ENCODE results near the gene CASK.
A peak's percentile ranks its signal among the peaks of the same experiment; 100 is the strongest.
"Not testable (repeated sequence)": the region's sequence is repeated elsewhere in the genome, so short reads cannot be mapped to it uniquely, and the experiment has no call there.

Gene CASK

DNA sequence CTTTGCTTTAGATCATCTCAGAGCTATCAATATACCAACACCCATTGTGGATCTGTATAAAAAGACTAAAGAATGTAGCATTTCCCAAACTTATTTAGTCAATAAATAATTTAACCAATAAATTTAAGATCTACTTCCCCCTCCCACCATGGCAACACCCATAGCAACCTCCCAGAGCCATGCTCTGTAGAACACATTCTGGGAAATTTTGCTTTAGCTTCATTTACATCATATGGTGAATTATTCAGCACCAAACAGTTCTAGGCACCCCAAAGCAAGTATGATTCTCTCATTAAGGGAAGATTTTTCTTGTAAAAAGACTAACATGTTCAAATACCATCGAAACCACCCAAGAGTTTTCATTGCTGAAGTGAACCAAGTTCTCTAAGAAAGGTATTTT lies 315.1 kb downstream of the CASK start:
- DNase-seq = no peak

DNA sequence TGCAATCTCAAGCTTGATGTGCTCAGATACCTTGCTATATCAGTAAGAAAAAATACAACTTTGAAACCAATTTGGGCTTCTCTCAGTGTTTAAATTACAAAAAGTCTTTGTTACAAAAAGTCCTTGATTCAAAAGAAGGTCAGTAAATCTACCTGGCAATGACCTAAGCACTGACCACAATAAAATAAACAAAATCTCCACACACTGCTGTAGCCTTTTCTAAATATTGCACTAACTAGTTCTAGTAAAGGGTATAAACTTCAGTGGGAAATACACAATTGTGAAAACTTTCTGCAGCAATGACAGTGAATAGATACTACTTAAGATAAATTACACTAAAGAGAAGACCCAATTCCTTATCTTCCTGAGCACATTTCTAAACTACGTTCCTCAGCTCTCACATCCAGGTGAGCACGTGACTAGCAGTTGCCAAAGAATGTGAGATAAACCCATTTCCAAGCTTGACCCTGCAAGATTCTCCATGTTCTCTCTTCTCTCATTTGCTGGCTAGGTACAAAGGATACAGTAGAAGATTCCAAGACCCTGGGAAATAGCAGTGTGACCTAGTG lies 316.0 kb downstream of the CASK start:
- DNase-seq = no peak

GRCh38 chrX:41606057-41606456 lies 317.3 kb downstream of the CASK start:
- not testable (repeated sequence) for DNase-seq

DNA sequence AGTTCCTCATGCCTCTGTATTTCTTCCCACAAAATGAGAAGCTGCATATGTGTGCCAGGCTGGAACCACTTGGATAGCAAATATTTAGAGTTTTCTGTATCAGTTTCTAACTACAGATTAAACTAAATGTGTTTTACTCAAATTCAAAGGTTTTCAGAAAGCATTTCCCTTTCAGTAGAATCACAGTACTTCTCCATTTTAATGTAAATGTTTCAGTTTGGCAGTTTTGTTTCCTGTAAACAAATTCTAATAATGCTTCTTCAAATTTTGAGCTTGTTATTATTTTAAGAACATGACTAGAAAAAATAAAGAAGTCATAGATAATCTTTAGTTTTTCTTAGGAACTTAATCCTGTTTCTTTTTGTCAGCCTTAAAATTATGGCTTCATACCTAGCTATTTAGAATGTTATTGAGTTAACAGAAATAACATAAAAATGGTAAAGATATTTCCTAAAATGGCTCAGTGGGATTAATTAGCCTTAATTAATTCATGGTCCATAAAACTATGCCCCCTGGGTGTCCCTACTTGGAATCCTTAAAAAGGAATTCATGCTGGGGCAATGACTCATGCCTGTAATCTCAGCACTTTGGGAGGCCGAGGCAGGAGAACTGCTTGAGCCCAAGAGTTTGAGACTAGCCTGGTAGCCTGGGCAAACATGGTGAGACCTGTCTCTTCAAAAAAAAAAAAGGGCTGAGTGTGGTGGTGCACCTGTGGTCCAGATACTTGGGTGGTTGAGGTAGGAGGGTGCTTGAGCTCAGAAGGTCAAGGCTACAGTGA lies 318.4 kb downstream of the CASK start:
- no peak for DNase-seq

DNA sequence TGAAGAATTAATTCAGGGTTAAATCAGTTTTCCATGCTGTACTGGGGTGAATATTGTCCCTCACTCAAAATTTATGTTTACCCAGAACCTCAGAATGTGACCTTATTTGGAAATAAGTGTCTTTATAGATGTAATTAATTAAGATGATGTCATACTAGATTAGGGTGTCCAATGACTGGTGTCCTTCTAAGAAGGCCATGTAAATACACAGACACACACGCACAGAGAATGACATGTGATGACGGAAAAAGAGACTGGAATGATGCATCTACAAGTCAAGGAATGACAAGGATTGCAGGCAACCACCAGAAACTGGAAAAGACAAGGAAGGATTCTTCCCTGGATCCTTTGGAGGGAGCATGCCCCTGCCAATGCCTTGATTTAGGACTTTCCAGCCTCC lies 319.2 kb downstream of the CASK start:
- no peak for DNase-seq

- no peak for DNase-seq
These were observed 319.8 kb downstream of the CASK start for GRCh38 chrX:41603596-41603995.

DNA sequence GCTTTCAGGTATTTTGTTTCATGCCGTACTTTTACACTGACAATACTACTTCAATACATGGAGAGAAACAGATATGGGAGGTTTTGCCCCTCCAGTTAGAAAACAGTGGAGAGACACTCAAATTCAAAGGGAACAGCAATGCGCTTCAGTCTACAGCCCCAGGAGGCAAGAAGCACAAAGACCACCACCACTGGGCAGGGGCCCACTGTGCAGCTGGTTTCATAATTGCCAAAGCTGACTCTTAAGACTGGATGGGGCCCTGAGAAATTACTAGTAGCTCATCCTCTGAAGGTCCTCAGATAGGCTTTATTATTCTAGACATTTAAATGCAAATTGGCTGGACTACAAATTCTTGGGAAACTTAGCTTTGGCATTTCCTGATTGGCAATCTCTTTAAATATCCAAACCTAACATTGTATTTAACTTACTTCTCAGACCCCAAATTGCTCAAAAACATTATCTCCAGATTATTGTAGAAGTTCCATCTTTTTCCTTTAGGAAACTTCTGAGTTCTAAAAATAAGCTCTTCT lies 320.5 kb downstream of the CASK start:
- no peak for DNase-seq

GRCh38 chrX:41600291-41600690 lies 323.1 kb downstream of the CASK start:
- no peak for DNase-seq

GRCh38 chrX:41599507-41599906 lies 323.8 kb downstream of the CASK start:
- DNase-seq = no peak

- no peak for DNase-seq
These were observed 326.8 kb downstream of the CASK start for GRCh38 chrX:41596596-41596995.

- no peak for DNase-seq
These were observed 328.7 kb downstream of the CASK start for GRCh38 chrX:41594634-41595033.

- DNase-seq = no peak
These were observed 331.4 kb downstream of the CASK start for GRCh38 chrX:41591906-41592305.

DNA sequence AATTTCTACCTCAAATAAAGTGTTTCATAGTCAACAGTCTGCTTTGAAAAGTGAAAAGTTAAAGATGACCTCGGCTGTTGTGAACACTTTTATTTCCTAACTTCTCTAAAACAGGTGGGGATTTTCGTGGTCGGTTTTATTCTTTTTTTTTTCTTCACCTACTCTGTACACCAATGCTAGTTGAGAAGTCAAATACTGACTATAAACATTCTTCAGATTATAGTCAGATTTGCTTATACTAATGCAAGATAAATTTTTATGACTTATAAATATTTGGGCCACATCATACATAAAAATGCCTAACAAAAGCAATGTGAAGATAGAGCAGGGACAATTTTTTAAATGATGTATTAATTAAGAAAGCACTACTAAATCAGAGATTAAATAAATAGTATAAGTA lies 332.7 kb downstream of the CASK start:
- DNase-seq = no peak

- no peak for DNase-seq
These were observed 333.6 kb downstream of the CASK start for GRCh38 chrX:41589634-41590270.

- no peak for DNase-seq
These were observed 335.1 kb downstream of the CASK start for GRCh38 chrX:41588271-41588670.

- DNase-seq = no peak
These were observed 342.8 kb downstream of the CASK start for GRCh38 chrX:41580423-41581064.

GRCh38 chrX:41563876-41564275 lies 359.5 kb downstream of the CASK start:
- DNase-seq = no peak

DNA sequence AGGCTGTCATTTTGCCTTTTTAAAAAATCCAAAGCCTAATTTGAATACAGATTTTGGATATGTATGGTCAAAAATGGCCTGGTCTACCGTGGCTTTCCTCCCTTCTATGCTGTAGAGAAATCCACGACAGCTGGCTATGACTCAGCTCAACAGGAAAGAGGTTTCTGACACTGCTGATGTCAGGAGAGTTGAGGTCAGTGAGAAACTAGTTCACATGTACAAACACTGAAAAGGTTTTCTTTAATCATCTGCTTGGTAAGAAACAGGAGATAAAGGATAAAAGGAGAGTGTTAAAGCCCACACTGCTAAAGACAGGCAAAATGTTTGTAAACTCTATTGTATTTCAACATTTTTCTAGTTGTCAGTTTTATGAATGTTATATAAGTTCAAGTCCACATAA lies 362.3 kb downstream of the CASK start:
- peak; percentile 25 to 52 for DNase-seq

DNA sequence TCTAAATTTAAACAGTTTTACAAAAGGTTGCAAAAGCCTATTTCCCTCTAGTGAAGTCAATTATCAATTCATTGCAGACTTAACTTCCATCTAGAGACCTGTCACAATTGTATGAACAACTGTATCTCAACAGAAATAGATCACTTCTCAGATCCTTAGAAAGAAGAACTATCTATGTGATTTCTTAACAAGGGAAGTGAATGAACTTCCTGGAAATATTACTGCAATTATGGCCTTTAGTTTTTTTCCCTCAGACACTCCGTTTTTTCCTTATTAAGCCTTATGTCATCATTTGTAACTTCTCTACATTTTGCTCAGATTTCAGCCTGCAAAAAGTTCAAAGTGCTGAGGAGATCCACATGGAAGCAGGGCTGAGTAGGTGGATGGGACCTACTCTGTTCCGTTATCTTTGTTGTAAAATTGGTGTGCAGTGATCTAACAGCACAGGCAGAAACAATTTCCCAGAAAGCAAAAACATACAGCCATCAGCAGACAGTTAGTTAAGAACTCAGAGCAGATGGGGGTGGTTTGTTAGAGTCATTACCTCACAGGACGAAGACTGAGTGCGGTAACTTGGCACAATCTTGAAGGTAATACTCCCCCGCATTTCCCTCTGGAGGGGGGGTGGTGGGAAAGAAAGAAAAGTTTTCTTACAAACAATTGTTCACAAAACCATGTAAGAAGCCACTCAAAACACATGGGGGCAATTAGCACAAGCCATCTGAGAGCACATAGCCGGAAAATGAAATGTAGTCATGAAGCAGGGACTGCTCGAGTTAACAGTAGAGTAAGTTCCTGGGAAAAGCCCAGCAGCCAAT lies 363.9 kb downstream of the CASK start:
- peak; percentile 64 to 78 for DNase-seq

- DNase-seq = peak; percentile 30 to 32
These were observed 364.8 kb downstream of the CASK start for GRCh38 chrX:41558531-41558930.

DNA sequence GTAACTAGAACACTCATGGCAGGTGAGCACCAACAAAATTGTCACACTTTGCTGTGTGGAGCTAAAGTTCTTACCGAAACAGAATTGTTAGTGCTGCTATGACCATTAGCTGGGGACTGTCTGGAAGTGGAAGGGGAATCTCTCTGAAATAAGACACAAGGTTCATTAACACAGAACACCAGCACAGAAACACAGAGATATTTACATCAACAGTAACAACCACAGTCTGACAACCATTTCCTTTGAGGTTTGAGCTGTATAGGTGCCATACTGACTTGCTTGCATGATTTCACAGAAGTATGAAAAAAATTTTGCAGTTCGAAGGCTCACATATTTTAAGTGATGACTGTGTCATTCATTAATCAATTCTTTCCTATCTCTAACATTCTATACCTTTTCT lies 366.4 kb downstream of the CASK start:
- DNase-seq = no peak

GRCh38 chrX:41553688-41554087 lies 369.7 kb downstream of the CASK start:
- no peak for DNase-seq

GRCh38 chrX:41548411-41548810 lies 374.9 kb downstream of the CASK start:
- DNase-seq = no peak
